Measurements from ENCODE around the gene LRP11.
"Not testable (repeated sequence)": the region's sequence is repeated elsewhere in the genome, so short reads cannot be mapped to it uniquely, and the experiment has no call there.

The LRP11 gene

DNA sequence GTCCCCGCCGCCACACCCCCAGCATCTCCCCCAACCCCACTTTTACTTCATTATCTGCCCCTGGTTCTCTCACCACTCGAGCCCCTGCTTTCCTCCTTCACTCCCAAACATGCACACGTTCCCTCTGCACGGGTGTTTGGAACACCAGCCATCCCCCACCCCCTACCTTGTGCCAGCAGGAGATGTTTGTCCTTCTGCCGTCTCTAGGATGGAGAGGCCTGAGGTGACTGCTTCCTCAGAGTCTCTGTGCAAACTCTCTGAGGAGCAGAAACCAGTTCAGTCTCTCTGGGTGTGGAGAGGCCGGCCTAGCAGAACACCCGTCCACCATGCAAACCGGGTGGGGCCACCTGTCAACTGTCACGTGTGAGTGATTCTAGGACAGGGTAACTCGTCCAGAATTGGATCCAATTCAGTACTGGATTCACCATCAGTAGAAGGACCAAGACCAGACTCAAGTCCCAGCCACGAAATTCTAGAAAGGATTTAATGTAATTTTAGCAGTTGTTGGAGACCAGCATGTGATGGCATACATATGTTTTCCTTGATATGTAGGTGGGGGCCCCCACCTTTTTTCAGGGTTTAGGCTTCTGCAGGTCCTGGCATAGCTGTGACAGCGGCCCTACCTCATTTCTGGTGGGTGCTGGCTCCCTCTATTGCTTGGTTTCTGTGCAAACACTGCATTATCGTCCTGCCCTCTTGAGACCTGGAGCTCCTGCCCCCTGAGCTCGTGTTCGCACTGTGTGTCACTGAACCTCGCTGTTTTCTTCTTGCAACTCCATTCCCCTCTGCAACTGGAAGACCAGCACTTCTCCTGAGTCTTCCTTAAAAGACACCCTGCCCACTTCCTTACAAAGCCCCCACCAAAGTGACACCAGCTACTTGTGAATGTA is 33.9 kb upstream of the LRP11 start, which contains the start of gene RAET1E:
Gene RAET1E (minus strand): TSS at position 259 of the 890 bp plus-strand sequence. CDS start 7,212 bp downstream, outside the sequence.
- DNase-seq, result no peak

DNA sequence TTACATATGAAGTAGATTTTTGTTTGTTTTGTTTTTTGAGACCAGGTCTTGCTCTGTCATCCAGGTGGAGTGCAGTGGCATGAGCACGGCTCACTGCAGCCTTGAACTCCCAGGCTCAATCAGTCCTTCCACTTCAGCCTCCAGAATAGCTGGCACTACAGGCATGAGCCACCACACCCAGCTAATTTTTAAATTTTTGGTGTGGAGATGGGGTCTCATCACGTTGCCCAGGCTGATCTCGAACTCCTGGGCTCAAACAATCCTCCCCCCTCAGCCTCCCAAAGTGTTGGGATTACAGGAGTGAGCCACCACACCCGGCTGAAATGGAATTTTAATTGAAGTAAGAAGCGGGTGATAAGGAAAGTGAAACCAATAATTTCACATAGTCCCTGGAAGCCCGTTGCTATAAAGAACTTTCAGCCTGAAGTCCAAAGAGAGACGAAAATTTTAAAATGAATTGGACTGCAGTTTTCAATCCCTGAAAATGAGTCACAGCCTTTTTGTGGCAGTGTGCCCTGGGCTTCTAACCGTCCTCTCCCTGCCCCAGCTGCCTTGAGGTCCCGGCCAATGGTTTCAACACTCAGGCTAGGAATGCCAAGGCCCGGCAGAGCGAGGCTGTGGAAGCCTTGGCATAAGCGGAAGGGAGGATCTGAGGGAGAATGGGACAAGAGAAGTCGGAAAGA is 33.0 kb upstream of the LRP11 start:
- DNase-seq, result no peak

DNA sequence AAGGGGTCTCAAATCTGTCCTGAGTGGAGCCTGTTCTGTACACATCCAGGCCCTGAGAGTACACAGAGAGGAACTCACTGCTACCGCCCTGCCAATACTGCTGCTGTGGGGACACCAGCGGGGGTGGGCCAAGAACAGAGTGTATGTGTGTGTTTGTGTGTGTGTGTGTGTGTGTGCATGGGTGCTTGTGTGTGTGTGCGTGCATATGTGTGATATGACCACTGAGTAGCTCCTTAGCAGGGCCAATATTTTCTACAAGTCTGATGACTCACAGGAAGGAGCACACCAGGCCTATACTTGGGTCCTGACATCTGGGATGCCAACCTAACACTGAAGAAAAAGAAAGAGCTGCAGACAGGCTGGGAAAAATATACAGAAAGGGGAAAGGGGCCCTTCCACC is 32.3 kb upstream of the LRP11 start:
- DNase-seq, result no peak

DNA sequence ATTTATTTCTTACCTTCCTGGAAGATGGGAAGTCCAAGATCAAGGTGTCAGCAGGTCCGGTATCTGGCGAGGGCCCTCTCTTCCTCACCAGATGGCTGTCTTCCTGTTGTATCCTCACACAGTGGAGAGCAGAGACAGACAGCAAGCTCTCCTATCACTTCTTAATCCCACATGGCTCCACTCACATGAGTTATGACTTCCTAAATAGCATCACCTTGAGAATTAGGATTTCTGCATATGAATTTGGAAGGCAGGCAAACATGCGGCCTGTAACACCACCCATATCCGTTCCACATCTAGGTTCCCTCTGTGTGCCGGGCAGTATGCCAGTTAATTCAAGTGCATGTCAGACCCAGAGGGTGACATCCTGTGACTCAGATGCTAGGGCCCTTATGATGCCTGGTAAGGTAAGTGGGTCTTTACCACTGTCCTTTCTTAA is 31.7 kb upstream of the LRP11 start:
- DNase-seq, result no peak

GRCh38 chr6:149895048-149895590 is 31.0 kb upstream of the LRP11 start:
- no peak for DNase-seq

DNA sequence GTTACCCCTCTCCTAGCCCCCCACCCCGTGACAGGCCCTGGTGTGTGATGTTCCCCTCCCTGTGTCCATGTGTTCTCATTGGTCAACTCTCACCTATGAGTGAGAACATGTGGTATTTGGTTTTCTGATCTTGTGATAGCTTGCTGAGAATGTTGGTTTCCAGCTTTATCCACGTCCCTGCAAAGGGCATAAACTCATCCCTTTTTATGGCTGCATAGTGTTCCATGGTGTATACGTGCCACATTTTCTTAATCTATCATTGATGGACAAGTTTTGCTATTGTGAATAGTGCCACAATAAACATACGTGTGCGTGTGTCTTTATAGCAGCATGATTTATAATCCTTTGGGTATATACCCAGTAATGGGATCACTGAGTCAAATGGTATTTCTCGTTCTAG is 27.7 kb upstream of the LRP11 start:
- DNase-seq, result not testable (repeated sequence)

DNA sequence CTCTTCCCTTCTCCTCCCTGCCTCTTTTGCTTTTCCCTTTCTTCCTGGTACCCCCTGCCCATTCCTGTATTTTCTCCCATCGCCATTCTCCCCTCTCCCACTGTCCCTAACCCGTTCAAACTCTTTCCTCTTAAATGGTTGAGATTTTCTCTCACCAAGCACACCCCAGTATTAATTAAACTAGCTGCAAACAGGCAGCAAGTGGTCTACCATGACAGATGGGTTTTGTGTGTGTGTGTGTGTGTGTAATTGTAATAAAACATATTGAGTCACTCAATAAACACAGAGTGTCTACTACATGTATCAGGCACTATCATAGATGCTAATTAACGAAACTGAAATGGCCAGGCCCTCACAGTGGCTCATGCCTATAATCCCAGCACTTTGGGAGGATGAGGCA is 27.1 kb upstream of the LRP11 start:
- DNase-seq, result no peak

DNA sequence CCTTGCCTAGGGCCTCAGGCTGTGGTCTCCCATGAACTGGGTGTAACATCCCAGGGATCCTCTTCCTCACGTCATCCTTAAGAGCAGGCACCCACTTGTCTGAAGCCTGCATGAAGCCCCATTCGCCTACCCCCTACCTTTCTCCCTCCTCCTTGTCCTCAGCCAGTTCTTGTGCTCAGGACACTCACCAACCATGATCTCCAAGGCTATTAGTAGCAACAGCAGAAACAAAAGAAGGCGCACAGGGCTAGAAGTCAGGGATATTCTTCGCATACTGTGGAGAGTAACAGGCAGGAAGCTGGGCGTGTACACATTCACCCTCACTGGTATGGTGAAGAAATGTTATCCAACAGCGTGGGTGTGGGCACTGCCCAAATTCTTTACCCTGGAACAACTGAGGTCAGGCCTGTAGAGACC is 26.5 kb upstream of the LRP11 start:
- DNase-seq, result no peak

DNA sequence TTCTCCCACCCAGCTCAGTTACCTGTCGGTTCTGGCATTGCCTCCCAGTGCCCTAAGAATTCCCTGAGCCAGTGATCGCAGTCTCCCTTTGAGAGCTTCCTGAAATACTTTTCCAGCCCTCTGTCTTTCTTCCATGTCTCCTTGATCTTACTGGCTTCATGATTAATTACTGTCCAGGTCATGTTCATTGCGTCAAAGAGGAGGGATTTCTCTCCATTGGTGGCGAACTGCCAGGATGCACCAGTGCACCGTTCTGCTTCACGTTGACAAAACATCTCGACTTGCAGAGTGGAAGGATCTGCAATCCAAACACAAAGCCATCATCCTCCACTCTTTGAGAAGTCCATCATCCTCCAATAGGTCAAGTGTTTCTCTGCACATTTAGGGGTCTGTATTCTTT is 25.2 kb upstream of the LRP11 start:
- no peak for DNase-seq

DNA sequence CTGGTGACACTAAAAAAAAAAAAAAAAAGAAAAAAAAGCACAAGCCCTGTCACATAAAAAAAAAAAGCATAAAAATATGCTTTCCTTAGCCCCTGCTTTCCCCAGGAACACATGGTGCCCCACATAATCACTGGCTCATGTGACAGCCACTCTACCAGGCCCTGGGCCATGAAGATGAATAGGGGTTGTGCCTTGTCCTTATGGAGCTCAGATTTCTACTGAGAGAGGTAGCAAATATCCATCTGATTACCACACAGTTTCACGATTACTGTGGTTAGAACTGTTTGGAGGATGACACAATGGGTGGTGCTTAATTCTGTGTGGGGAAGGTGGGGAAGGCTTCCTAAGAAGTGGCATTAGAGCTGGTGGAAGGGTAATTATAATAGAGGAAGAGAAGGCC is 24.5 kb upstream of the LRP11 start:
- no peak for DNase-seq

GRCh38 chr6:149888093-149888492 is 23.9 kb upstream of the LRP11 start:
- no peak for DNase-seq

GRCh38 chr6:149887343-149887742 is 23.2 kb upstream of the LRP11 start:
- DNase-seq, result no peak

DNA sequence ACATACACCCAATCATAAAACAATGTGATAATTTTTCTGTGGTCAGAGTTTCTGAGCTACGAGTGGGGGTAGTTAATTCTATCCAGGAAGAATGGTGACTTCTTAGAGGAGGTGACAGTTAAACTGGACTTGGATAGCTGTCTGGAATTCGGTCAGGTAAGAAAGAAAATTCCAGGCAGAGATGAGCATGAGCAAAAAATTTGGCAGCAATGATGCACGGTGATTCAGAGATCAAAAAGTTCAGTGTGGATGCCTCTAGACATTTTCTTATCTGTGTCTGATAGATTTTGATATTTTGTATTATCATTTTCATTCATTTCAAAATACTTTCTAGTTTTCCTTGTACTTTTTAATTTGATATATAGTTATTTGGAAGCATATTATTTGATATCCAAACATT is 21.7 kb upstream of the LRP11 start:
- DNase-seq, result no peak

GRCh38 chr6:149884617-149885016 is 20.5 kb upstream of the LRP11 start:
- DNase-seq, result no peak

- no peak for DNase-seq
Observed at GRCh38 chr6:149884215-149884614, 20.1 kb upstream of the LRP11 start.

DNA sequence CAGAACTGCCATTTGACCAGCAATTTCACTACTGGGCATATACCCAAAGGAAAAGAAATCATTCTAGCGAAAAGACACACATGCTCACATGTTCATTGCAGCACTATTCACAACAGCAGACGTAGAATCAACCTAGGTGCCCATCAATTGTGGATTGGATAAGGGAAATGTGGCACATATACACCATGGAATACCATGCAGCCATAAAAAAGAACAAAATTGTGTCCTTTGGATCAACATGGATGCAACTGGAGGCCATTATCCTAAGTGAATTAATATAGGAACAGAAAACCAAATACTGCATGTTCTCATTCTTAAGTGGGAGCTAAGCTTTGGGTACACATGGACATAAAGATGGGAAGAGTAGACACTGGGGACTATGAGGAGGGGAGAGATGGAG is 17.7 kb upstream of the LRP11 start:
- no peak for DNase-seq

GRCh38 chr6:149881066-149881766 is 17.1 kb upstream of the LRP11 start:
- DNase-seq, result no peak

- no peak for DNase-seq
Observed at GRCh38 chr6:149877659-149878058, 13.5 kb upstream of the LRP11 start.

DNA sequence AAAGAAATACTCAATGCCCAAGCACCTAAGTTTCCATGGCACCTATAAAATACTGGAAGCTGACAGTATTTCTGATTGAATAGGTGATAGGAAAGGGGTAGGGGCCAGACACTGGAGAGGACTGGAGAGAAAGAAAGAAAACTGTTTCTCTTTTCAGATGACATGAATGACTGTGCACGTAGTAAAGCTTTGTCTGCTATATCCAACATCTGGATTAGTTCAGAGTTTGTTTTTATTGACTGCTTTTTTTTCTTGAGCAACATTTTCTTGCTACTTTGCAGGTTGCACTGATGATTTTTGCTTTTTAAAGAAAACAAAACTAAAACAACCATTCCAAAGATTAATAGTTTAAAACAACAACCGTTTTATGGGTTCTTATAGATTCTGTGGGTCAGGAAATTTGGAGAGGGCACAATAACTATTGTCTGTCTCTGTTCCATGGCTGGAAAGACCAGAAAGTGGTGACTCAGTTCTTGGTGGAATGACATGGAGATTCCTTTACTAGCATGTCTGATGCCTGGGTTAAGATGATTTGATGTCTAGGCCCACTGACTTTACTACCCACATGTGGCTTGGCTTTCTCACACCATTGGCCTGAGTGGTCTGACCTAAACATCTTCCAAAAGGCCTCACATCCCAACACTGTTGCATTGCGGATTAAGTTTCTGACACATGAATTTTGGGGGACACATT is 12.2 kb upstream of the LRP11 start:
- DNase-seq, result no peak

- DNase-seq, result no peak
Observed at GRCh38 chr6:149872233-149872632, 8.1 kb upstream of the LRP11 start.

GRCh38 chr6:149871182-149871581 is 7.0 kb upstream of the LRP11 start:
- DNase-seq, result no peak

GRCh38 chr6:149869275-149869892 is 5.2 kb upstream of the LRP11 start:
- DNase-seq, result no peak

All from DMS79 (cell line).